Stimulated activated naive CD8-positive, alpha-beta T cell treated with anti-CD3 and anti-CD28 coated beads, Interleukin-15, Interleukin-2, amounts not matched to agents 100 U/mL and 50 U/mL, for 24 hours (primary cell): ENCODE measurements around the gene RASGEF1B.
A peak's percentile ranks its signal among the peaks of the same experiment; 100 is the strongest.
"Not testable (repeated sequence)": the region's sequence is repeated elsewhere in the genome, so short reads cannot be mapped to it uniquely, and the experiment has no call there.

Experiments used
- ATAC-seq: fragments of 150-1000 bp; cut with Tn5 transposase; one replicate; pipeline ENCODE4 v1.10.0; 2021
- DNase-seq: peaks from one replicate; pipeline ENCODE4 v3.0.0; 2021

RASGEF1B gene

DNA sequence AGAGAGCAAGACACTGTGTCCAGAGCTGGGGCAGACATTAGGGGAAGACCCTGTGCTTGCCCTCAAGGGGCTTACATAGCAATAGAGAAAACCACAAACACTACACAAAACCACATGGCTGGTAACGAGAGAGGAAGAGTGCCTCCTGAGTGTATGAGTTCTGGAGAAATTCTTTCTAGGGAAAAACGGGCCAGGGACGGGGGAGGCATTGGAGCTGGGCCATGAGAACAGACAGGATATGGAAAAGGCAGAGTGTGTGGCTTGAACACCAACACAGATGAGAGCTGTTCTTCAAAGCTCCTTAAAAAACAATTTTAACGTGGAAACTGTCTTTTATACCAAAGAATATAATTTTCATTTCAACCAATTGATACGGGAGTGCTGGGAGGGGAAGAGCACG lies 42.7 kb downstream of the RASGEF1B start:
- ATAC-seq (no peak), DNase-seq (no peak)

DNA sequence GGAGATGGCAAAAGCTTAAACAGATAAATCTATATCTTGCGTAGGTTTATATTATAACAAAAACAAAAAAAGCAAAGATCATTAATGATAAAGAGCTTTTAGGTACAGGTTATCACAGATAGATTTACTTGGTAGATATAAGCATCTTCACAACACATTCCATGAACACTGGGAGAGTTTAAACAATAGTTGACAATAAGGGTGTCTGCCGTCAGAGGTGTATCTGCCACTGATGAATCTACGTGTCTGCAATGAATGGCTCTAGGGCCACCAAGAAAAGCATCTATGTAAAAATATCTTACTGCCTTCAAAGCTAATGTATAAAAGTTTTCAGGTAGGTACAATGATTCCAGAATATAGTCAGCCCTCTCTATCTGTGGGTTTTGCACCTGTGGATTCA lies 43.7 kb downstream of the RASGEF1B start:
- DNase-seq: no peak
- no peak for ATAC-seq

DNA sequence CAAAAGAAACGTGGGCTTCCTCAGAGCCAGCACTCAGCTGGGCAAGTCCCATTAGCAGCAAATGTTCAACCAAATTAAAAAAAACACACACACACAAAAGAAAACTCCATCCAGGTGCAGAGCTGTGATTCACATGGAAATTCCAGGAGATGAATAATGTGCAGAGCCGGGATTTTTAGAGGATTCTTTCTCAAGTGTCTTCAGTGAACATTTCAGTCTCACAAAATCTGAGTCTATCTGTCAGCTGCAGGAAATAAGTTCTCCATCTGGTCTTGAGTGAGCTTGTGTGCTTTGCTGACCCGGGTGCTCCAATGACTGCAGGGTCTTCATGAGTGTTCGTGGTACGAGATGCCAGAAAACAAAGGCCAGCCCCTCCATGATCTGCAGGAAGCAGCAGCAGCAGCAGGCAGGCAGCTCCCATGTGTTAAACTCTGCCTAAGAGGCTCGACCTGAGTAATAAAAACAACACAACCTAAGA lies 44.3 kb downstream of the RASGEF1B start:
- no peak for DNase-seq
- no peak for ATAC-seq

DNA sequence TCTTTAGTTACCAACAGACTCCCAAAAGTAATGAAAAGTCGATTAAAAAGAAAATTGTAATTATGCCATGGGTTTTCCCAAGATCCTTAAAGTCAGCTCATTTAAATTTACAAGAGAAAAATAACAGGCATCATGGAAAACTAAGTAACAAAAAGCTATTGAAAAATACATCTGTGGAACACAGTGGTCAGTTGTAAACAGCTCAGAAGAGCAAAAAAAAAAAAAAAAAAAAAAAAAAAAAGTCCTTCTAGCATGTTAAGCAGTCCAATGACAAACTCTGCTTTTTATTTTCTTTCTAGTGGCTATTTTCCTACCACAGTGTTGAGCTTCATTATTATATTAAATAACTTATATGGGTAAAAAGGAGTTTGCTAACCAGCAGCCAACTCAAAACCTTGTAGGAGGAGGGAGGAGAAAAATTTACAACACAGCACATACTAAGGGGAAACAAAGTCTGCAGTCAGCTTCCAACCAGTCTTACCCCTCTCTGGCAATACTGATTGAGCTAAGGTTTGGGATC lies 44.9 kb downstream of the RASGEF1B start:
- DNase-seq: no peak
- no peak for ATAC-seq

DNA sequence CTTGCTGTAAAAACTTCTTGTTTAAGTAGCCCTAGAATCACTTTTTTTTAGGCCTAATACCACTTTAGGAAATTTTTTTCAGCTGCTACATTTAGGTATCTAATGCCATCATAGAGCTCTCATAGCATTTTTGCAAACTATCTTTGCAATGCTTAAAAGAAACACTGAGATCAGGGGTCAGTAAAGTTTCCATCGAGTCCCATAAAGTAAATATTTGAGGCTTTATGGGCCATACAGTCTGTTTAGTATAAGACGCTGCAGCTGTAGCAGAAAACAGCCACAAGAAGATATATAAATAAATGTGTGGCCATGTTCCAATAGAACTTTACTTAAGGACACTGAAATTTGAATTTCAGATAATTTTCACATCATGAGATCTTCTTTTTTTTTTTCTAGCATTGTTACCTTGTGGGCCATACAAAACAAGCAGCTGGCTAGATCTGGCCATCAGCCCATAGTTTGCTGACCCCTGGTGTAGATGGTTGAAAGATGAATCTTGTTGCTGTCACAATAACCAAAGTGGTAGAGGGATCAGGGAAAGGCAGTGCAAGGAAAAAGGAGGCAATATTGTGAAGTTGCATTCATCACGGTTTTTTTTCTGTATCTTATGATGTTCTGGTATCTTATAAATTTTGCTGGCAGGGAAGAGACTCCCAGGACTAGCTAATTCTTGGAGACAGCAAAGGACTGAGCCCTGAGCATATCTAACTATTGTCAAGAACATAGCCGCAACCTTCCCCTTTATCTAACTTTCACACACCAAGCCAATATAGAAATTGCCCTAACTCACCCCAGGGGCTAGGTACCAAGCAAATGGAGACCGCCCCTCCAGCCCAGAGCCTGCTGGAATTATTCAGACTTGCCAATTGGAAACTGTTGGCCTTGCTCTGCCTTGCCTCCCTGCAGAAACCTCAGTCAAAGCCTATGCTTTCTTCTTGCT lies 46.6 kb downstream of the RASGEF1B start:
- ATAC-seq (no peak), DNase-seq (no peak)

DNA sequence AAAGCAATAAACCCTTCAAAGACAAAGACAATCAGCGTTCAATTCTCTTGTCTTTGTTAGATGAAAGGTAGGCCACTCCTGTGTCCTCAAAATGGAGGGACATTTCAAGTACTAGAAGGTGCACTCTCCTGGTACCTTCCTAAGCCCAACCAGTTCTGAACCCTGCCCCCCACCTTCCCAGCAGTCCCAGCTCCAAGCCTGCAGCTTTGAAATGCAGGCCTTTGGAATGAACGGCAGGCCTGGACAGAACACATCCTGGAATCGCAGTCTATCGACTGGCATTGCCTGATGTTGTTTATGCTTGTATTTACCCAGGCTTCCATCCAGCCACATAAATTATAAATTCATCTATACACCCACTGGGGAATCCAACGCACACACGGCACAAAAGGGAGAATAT lies 47.4 kb downstream of the RASGEF1B start:
- DNase-seq (no peak), ATAC-seq (no peak)

DNA sequence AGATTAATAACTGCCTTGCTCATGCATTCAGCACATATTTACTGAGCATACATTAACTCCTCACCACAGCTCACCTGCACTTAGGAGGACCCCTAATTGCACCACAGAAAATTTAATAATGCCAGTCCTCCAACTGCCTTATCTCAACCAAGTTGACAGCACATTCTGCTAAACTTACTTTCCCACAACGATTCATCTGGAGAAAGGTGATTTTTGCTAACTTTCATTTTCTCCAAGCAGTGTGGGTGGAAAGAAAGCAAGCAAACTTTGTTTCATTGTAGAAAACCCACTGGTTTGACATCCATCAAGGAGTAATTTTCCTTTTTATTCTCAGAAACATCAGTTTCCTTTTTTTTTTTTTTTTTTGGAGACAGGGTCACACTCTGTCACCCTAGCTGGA lies 49.1 kb downstream of the RASGEF1B start:
- ATAC-seq (peak; percentile 36), DNase-seq (no peak)

DNA sequence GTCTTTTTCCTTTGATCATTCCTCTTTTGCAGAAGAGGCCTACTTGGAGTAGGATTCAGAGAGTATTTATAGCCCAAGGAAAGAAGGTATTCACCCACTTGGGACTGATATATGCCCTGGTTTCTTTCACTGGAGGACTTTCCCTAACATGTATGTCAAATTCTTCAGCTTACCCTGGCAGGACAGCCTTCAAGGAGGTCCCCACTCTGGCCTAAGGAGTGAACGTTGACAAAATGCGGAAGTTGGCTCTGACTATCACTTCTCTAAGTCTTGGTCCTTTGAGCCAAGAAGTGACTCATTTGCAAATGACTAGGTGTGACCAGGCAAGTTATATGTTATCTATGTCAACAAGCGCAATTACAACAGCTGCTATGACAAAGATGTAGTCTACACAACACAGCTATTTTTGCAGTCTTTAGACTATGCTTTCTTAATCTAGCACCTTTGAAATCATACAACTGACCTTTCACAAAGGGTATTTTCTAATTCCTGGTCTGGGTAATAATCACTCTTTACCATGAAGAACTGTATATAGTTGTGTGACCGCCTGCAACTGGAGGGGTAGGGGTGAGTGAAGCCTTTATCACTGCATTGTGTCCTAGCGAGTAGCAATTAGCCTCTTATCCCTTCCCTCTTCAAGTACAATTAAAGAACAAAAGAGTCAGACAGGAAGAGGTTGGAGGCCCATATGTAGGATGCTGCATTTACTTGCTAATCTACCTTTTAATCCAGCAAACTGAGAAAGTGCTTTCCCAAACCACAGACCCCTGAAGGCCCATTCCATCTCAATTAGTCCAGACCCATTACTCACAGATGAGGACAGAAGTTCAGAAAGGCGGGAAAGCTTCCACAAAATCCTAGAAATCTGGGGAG lies 50.1 kb downstream of the RASGEF1B start:
- DNase-seq: no peak
- peak; percentile 49 for ATAC-seq

DNA sequence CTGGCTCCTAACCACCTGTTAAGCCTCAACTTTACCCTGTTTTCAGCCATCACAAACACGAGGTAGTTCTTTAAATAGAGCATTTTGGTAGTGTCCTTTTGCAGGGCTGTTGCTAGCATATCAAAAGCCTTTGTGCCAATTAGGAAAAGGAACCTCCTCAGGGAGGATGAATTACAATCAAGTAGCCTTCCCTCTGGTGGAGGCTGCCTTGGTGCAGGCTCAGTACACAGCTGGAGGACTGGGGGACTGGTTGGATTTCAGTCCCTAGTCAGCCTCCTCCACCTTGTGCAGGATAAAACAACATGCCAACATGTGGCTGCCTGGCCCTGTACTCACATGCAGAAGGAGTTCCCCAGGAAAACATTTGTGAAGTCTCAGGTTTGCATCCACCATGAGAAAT lies 53.1 kb downstream of the RASGEF1B start:
- DNase-seq (no peak), ATAC-seq (no peak)

DNA sequence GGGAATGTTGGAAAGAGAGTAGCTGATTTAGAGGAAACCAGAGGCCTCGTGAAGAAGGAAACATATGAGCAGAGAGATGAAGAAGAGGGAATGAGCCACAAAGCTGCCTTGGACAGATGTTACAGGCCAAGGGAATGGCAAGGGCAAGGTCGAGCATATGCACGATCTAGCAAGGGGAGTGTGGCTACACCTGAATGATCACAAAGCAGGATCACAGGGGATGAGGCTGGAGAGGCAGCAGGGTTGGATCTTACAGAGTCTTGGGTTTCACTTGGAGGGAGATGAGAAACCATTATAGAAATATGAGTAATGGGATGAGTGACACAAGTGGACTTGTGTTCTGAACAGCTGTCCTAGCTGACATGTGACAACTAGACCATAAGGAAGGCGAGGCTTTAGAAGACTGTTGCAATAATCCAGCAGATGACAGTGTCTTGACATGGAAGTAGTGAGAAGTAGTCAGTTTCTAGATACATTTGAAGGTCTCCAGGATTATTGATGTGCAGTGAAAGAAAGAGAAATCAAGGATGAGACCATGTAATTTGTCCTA lies 58.7 kb downstream of the RASGEF1B start:
- no peak for DNase-seq
- no peak for ATAC-seq

DNA sequence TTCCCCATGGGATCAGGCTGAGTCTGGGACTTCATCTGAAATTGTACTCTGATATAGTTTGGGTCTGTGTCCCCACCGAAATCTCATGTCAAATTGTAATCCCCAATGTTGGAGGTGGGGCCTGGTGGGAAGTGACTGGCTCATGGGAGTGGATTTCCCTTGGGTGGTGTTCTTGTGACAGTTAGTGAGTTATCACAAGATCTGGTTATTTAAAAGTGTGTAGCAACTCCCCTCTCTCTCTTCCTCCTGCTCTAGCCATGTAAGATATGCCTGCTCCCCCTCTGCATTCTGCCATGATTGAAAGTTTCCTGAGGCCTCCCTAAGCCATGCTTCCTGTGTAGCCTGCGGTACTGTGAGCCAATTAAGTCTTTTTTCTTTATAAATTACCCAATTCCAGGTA lies 61.0 kb downstream of the RASGEF1B start:
- no peak for ATAC-seq
- DNase-seq: no peak

DNA sequence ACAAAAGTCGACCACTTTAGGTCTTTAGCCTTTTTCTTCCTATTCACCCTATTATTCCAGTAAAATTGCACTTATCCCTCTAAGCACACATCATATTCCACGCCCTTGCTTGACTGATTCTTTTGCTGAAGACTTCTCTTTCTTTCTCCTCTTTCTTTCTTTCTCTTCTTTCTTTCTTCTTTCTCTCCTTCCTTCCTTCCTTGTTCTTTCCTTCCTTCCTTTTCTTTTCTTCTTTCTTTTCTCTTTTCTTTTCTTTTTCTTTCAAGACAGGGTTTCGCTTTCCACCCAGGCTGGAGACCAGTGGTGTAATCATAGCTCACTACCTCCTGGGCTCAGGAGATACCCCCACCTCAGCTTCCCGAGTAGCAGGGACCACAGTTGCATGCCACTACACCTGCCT lies 61.9 kb downstream of the RASGEF1B start:
- DNase-seq: no peak
- ATAC-seq: no peak

DNA sequence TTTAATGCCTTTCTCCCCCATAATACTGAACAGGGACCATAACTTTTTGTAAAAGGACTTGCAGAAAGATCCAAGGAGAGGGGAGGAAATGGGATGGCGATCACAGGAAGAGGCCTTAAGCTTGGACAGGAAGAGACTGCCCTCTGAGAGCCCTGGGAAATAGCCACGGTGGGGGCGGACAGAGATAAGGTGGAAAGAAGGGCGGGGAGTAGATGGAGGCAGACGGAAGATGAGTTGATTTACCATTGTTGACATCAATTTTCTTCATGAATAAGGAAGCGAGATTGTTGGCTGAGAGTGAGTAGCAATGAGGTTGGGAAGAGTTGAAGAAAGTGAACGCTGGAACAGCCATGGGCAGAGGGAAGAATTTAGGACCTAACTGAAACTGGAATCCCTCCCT lies 63.4 kb downstream of the RASGEF1B start:
- DNase-seq: no peak
- ATAC-seq: no peak

DNA sequence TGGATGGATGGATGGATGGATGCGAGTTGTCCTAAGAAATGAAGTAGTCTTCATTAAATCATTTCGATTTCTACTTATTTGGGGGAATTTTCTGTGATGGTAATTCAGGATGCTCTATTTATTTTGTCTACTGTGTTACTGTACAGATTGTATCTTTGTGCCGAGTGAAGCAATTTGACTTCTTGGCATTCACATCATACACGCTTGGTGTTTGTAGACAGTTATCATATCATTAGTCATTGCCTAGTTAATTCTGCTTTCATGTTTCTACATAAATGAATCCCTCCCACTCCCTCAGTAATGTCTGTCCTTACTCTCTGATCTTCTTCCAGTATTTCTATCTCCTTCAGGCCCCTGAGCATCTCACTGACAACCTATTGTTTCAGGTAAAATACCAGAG lies 64.0 kb downstream of the RASGEF1B start:
- DNase-seq (no peak), ATAC-seq (no peak)

DNA sequence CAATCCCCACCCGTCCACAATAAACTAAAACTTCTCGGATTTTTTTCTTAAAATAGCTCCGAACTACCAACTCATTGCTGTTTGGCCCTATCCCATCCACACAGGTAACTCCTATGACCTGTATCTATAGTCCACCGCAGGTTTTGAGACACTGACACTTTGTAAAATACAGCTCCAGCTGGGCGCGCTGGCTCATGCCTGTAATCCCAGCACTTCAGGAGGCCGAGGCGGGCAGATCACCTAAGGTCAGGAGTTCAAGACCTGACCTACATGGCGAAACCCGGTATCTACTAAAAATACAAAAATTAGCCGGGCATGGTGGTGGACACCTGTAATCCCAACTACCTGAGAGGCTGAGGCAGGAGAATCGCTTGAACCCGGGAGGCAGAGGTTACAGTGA lies 65.2 kb downstream of the RASGEF1B start:
- not testable (repeated sequence) for DNase-seq, ATAC-seq

DNA sequence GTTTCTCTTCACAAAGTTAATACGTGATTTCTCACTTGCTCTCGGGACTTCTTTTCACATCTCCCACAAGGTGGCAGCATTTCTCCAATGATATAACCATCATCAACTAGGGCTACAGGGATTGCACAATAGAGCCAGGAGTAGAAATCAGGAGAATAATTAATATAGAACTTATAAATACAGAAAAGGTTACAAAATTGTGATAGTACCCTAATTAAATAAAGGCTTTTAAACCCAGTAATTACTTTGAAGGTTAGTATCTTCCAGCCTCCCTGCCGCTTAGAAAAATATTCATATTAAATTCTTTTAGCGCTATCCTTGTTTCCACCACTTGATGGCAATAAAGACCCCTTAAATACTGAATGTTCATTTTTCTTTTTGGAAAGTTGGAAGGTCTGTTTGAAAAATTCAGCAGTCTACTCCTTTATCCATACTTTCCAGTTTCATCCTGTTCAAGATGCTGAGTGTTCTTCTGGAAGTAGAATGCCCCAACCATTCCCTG lies 65.8 kb downstream of the RASGEF1B start:
- ATAC-seq (peak; percentile 60), DNase-seq (peak; percentile 31)

DNA sequence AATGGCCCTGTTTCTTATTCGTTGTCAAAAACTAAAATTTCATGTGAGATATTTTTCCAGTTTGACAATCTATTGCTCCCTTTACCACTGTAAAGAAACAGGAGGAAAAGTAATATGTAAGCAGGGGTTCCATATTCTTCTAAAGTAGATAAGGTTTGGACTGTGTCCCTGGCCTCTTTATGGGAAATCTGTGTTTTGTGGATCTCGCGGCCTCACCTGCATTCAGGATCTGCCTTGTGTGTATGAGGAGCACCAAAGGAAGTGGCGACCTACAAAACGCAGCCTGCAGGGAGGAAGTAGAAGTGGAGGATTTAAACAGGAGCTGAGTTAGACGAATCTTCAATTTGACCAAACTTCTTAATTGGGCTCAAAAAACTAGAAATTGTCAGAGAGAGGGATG lies 67.0 kb downstream of the RASGEF1B start:
- DNase-seq (no peak), ATAC-seq (no peak)

DNA sequence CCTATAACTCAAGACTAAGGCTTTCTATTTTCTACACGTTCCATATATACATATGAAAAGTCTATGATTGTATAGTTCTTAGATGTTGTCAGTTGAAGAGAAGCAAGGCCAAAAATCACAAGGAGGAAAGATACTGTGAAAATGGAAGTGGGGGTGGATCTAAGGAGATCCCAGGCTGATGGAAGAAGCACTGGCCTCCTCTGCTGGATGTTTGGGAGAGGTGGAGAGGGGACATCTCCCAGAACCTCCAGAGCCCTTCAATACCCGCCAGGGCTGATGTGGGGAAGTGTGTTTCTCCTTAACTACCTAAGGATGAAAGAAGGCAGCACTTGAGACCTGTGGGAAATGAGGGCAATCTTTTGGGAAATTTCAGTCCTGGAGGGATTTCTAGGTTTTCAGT lies 67.4 kb downstream of the RASGEF1B start:
- no peak for DNase-seq
- ATAC-seq: no peak

DNA sequence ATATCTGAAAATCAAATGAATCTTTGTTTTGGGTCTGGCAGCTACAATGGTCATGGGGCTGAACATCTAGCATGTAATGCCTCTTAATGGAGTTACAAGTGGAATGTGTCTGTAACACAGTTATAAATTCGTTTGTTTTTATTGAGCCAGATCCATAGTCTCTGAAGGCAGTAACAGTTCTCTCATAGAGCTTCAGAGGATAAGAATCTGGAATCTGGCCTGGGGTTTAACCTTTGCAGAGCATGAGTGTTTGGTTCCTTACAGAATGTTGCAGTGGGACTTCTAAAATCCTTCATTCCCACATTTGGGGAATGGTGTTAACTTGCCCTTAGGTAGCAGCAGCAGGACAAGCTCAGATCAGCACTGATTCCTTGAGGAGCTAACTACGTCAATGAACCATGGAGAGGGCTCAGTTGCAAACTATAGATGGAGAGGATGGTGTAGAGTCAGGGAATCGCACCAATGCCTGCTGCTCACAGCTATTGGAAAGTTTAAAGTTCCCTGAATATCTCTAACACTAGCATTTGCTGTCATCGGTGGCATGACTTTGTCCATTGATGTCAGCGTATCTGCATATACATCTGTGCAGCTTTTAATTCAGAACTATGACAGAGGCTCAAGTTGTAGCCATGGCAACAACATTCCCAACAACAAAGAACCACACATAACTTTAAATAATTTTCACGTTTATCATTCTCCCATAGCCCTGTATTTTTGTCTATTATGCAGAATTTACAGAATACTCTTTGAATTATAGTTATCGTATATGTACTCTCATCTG lies 72.2 kb downstream of the RASGEF1B start:
- no peak for DNase-seq
- ATAC-seq: no peak

DNA sequence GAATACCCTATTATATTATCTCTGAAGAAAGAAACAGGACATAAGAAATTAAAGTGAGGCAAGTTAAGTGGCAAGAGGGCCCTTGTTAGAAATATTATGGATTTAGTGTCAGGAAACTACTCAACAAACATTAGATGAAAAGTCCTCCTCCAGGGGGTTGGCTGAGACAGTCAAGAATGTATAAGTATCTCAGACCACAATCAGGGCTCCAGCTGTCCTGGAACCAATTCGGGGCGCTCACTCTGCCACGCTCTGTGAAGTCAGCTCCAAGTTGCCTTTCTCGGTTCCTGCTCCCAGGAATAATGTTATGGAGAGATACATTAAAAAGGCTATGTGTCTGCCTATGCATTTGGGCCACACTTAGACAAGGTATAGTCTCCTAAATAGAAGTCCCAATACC lies 73.3 kb downstream of the RASGEF1B start:
- no peak for DNase-seq

DNA sequence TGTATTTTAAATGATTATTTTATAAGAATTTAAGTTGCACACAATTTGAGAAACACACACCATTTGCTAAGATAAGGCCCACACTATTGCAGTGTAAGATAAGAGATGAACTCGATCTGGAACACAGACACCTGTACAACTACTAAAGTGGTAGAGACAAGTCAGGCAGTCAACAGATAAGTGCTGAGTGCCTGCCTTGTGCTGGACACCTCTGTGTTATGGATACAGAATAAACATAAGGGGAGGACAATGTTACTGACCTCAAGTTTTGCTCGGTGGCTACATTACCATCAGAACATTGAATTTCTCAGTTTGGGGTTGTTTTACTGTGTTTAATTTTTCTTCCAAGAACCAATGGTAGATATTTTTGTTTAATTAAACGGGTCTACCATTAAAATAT lies 74.1 kb downstream of the RASGEF1B start:
- DNase-seq: no peak
- no peak for ATAC-seq

More for the DNA sequence above, 73.3 kb downstream of the RASGEF1B start:
- ATAC-seq: no peak

DNA sequence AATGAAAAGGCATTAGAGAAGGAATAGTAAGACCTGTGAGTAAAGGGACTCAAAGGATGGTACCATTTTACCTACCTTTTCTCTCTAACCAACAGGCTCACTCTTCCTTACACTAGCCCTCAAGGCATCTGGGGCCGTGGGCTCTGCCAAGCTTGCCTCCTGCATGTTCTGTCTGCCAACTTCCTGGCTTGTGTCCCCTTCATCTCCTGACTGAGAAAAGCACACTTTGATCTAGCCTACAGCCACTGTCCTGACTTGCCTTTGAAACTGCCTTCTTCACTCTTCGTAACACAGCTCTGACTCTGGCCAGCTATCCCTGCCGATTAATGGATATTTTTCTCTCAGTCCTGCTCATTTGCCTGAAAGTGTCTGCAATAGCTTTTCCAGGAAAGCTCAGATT lies 76.5 kb downstream of the RASGEF1B start:
- no peak for ATAC-seq
- no peak for DNase-seq
